Omental fat pad (tissue), 4 donors: Measurements from ENCODE around the gene RETSAT. TPM values are rescaled to one million over a fixed set of nuclear protein-coding genes. Genes with fewer than 3 reads are reported as not detected.

Source experiments
- ATAC-seq: fragments of 150-250 bp; one replicate; pipeline ENCODE4 v1.9.1; 2016; ENCODE audit warnings: mild to moderate bottlenecking, moderate library complexity; ENCODE audit not compliant: low FRiP score
- DNase-seq: peaks from one replicate; pipeline ENCODE4 v3.0.0-alpha.2; 2019; ENCODE audit warnings: low spot score
- total RNA-seq, 4 donors: library from RNA; depleted of rRNA; stranded (reverse); fragments of >200 nt; gene quantifications; one replicate each; pipeline ENCODE4 v1.1.0, GENCODE V29; 2016
- TF ChIP-seq, protein P1 (sequence below), 3 donors: fragments of 450-650 bp; IDR thresholded peaks; one replicate each; pipeline ENCODE4 v1.5.1; 2016 to 2017; ENCODE audit warnings: antibody characterized with exemption in 3 of 3, mild to moderate bottlenecking in 3 of 3, moderate library complexity in 2 of 3

The RETSAT gene
- total RNA-seq, 4 donors from 2014 or later, result 153 to 436 (median 303) TPM

DNA sequence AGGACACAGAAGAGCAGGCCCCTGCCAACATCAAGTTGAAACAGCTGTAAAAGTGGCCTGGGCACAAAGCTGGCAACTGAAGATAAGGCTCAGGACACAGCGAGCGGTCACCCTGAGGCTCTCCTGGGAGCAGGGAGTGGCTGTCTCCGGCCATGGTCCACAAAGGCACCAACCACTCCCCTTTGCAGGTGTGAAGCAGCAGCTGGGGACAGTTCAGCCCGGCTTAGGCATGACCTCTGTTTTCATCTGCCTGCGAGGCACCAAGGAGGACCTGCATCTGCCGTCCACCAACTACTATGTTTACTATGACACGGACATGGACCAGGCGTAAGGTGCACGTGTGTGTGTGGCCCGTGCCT, 39.5 kb downstream of the RETSAT start:
- TF ChIP-seq, protein P1, sequence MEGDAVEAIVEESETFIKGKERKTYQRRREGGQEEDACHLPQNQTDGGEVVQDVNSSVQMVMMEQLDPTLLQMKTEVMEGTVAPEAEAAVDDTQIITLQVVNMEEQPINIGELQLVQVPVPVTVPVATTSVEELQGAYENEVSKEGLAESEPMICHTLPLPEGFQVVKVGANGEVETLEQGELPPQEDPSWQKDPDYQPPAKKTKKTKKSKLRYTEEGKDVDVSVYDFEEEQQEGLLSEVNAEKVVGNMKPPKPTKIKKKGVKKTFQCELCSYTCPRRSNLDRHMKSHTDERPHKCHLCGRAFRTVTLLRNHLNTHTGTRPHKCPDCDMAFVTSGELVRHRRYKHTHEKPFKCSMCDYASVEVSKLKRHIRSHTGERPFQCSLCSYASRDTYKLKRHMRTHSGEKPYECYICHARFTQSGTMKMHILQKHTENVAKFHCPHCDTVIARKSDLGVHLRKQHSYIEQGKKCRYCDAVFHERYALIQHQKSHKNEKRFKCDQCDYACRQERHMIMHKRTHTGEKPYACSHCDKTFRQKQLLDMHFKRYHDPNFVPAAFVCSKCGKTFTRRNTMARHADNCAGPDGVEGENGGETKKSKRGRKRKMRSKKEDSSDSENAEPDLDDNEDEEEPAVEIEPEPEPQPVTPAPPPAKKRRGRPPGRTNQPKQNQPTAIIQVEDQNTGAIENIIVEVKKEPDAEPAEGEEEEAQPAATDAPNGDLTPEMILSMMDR (IDR thresholded peaks at IDR 0.05), result no peak
- ATAC-seq (no peak), DNase-seq (no peak)

DNA sequence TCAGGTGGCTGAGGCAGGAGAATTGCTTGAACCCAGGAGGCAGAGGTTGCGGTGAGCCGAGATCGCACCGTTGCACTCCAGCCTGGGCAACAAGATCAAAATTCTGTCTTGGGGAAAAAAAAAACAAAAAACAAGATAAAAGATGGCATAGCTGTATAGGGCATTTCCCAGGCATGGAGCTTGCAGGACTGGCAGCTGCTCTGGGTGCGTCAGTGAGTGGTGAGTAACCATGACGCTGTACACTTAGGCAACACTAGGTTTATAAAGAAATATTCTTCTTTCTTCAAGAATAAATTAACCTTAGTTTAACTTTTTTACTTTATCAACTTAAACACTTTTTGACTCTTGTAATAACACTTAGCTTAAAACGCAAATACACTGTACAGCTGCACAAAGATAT, 41.9 kb downstream of the RETSAT start:
- TF ChIP-seq, protein P1 (IDR thresholded peaks at IDR 0.05), result no peak
- DNase-seq (no peak), ATAC-seq (peak; percentile 62)

DNA sequence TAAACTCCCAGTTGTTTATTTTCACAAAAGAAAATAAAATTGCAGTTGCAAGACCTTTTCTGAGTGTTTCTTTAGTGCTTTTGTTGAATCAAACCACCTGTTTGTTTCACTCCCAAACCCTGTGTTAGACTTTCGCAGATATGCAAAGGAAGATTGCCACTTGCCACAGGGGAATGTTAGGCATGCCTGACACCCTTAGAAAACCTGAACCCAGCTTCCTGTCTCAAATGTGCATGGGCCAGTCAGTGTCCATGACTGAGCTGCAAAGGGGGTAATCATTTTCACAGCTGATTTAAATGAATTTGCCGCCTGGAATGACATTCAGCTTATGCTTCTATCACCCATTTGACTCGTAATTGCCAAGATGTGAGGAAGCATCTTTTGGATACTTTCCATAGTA, 44.0 kb downstream of the RETSAT start:
- TF ChIP-seq, protein P1 (IDR thresholded peaks at IDR 0.05), result no peak
- DNase-seq (no peak), ATAC-seq (no peak)

- DNase-seq, result no peak
- TF ChIP-seq, protein P1 (IDR thresholded peaks at IDR 0.05), result no peak
Observed at GRCh38 chr2:85309699-85310321, 44.5 kb downstream of the RETSAT start.

DNA sequence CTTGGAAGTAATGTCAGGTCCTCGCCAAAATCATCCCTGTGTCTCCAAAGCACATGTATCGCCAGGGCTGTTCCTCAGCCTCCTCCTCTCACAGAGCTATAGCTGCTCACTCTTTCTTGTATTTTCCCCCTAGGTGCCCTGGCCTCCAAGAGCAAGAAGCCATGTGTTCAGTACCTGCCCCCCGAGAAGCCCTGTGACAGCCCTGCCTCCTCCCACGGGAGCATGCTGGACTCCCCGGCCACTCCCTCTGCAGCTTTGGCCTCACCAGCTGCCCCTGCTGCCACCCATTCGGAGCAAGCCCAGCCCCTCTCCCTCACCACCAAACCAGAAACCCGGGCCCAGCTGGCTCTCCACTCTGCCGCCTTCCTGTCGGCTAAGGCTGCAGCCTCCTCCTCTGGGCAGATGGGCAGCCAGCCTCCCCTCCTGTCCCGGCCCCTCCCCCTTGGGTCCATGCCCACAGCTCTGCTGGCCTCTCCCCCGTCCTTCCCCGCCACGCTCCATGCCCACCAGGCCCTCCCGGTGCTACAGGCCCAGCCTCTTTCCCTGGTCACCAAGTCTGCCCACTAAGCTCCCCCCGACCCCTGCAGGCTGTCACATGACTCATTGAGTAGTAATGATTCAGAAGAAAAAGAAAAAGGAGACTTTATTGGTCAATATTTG, 45.3 kb downstream of the RETSAT start:
- TF ChIP-seq, protein P1 (IDR thresholded peaks at IDR 0.05), result no peak
- DNase-seq (no peak), ATAC-seq (peak; percentile 72)

More at GRCh38 chr2:85309699-85310321, 44.5 kb downstream of the RETSAT start:
- ATAC-seq, result no peak

DNA sequence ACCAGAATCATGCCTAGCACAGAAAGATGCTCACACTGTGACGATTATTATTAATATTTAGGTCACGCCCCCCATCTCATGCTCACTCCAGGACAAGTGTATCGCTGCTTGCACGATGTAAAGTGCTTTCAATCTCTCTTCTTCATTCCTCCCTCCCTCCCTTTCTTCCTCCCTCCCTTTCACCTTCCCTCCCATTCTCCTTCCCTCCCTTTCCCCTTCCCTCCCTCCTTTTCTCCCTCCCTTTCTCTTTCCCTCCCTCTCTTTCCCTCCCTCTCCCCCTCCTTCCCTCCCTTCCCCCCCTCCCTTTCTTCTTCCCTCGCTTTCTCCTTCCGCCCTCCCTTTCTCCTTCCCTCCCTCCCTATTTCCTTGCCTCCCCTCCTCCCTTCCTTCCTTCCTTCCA, 46.1 kb downstream of the RETSAT start:
- no peak for DNase-seq
- no peak for ATAC-seq
- TF ChIP-seq, protein P1 (IDR thresholded peaks at IDR 0.05), result no peak

GRCh38 chr2:85307527-85307897, 46.8 kb downstream of the RETSAT start:
- ATAC-seq (no peak), DNase-seq (no peak)
- TF ChIP-seq, protein P1 (IDR thresholded peaks at IDR 0.05), result no peak
